ENCODE measurements around the gene SLC4A4. TPM values are rescaled to one million over a fixed set of nuclear protein-coding genes. Genes with fewer than 3 reads are reported as not detected.

Gene SLC4A4
- total RNA-seq, 2 donors from 2014 or later, result 0.52 to 0.81 TPM

DNA sequence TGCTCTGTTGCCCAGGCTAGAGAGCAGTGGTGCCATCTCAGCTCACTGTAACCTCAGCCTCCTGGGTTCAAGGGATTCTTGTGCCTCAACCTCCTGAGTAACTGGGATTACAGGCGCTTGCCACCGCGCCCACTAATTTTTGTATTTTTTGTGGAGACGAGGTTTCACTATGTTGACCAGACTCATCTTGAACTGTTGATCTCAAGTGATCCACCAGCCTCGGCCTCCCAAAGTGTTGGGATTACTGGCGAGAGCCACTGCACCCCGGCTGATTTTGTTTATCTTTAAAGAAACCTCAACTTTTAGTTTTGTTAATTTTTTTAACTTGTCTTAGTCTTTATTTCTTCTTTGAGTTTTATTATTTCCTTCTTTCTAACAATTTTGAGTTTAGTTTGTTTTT, 163.2 kb downstream of the SLC4A4 start:
- Mint-ChIP-seq H3K4me3 (no peak overlapping the region), H3K27me3 (no peaks in the 10 kb centered on the region), H3K4me1 (no peaks in the 10 kb centered on the region), H3K27ac (no peak overlapping the region), H3K36me3 (ENCODE audit: low read depth) (peaks cover under 1% of the 10 kb centered on the region)
- ATAC-seq (no peak), DNase-seq (no peak)
- H3K9me3 ChIP-seq (ENCODE audit: control insufficient read depth, low read length, poor library complexity, severe bottlenecking), result no peaks in the 10 kb centered on the region

DNA sequence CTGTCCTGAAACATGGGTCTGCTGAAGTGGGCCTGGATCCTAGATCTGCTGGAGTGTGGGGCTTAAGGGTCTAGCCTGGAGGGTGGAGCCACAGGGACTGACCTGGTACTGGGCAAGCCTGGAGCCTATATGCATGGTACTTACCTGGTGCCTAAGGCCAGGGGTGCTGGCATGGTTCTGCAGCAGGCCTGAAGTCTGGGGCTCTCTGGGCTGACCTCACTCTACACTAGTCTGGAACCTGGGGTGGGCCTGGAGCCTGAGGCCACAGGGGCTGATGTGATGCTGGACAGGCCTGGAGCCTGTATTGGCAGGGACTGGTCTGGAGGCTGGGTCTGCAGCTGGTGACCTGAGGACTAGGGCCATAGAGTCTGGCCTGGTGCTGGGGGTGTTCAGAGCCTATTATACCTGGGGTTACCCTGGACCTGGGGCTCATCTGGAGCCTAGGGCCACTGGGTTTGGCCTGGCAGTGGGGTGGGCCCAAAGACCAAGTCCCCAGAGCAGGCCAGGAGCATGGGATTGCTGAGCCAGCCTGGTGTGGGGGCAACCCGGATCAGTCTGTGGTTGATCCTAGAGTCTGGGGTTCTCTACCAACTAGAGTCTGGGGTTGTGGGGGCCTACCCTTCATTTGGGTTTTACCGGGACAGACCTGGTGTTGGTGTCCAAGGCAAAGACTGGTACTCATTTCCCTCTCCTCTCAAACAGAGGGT, 179.6 kb downstream of the SLC4A4 start:
- DNase-seq (no peak), ATAC-seq (no peak)
- Mint-ChIP-seq H3K36me3 (ENCODE audit: low read depth) (no peaks in the 10 kb centered on the region), H3K27me3 (no peaks in the 10 kb centered on the region), H3K27ac (no peak overlapping the region), H3K4me1 (no peaks in the 10 kb centered on the region), H3K4me3 (no peak overlapping the region)
- no peaks in the 10 kb centered on the region for H3K9me3 ChIP-seq (ENCODE audit: control insufficient read depth, low read length, poor library complexity, severe bottlenecking)

DNA sequence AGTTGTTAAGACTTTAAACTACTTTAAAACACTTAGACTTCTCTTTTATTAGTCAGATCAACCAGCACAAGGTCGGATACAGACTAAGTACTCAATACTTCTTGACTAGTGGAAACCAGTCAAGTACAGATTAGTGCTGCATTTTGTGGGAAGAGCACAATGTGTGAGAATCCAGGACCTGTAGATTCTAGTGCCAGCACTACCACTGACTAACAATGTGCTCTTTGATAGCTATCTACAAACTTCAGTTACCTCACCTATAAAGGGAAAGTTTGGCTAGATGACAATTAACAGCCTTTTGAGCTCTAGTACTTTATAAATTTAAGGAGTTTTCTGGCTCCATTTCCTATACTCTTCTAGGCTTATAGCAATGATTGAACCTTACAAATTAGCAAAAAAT, 181.5 kb downstream of the SLC4A4 start:
- H3K36me3 Mint-ChIP-seq (ENCODE audit: low read depth), result peaks cover 2% of the 10 kb centered on the region
- no peaks in the 10 kb centered on the region for H3K9me3 ChIP-seq (ENCODE audit: control insufficient read depth, low read length, poor library complexity, severe bottlenecking)
- H3K27ac Mint-ChIP-seq, result no peak overlapping the region
- H3K4me3 Mint-ChIP-seq, result no peak overlapping the region
- ATAC-seq (no peak), DNase-seq (no peak)
- H3K4me1 Mint-ChIP-seq, result no peaks in the 10 kb centered on the region
- peaks cover 6% of the 10 kb centered on the region for H3K27me3 Mint-ChIP-seq

DNA sequence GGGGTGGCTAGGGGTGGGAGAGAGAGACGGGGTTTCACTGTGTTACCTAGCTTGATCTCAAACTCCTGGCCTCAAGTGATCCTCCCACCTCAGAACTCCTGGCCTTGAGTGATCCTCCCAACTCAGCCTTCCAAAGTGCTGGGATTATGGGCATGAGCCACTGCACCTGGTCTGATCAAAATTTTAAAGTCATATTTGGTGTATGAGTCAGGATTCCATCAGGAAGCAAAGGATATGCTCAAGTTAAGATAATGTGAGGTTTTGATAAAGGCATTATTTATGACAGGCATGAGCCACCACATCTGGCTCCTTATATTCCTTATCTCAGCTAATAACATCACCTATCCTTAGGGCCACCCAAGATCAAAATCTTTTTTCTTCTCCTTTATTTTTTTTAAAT, 182.0 kb downstream of the SLC4A4 start:
- Mint-ChIP-seq H3K27ac (no peak overlapping the region), H3K4me1 (no peaks in the 10 kb centered on the region), H3K36me3 (ENCODE audit: low read depth) (peaks cover 2% of the 10 kb centered on the region), H3K27me3 (peaks cover 6% of the 10 kb centered on the region), H3K4me3 (no peak overlapping the region)
- DNase-seq (no peak), ATAC-seq (no peak)
- H3K9me3 ChIP-seq (ENCODE audit: control insufficient read depth, low read length, poor library complexity, severe bottlenecking), result no peaks in the 10 kb centered on the region

DNA sequence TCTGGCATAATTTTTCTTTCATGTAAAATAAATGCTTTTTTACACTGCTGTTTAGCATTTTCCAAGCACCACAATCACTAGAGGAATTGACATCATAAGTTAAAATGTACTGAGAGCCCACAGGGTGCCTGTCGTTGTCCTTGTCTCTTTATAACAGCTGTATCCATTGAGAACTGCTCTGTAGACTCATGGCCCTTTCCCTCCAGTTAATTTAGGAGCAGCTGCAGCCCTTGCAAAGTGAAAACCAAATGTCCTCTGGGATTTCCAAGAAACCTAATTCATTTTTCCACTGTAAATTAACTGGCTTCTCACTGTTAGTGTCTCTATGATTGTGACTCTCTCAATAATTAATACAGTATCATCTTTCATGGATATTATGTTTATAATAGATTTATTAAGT, 185.9 kb downstream of the SLC4A4 start:
- no peak for DNase-seq
- peaks cover 19% of the 10 kb centered on the region for H3K27me3 Mint-ChIP-seq
- no peak overlapping the region for H3K4me3 Mint-ChIP-seq

DNA sequence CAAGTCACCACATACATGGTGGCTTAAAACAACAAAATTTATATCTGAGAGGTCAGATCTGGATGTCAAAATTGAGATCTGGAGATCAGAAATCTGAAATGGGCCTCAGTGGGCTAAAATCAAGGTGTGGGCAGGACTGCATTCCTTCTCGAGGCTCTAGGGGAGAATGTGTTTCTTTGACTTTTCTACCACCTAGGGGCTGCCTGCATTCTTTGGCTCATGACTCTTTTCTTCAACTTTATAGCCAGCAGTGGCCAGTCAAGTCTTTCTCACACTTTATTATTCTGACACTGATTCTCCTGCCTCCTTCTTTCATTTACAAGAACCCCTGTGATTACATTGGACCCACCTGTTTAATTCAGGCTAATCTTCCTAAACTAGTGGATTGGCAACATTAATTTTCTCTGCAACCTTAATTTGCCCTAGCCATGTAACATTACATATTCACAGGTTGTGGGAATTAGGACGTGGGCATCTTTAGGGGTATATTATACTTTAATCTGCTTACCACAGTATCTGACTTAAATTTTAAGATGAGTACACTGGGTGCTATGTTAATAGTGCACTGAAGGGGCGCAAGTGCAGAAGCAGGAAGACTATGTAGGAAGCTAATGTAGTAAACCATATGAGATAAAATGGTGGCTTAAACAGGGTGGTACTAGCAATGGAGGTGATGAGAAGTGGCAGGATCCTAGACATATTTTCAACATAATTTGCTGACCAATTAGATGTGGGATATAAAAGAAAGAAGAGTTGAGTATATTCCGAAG, 188.0 kb downstream of the SLC4A4 start:
- no peak overlapping the region for H3K27ac Mint-ChIP-seq

More for the DNA sequence above, 185.9 kb downstream of the SLC4A4 start:
- no peak overlapping the region for H3K27ac Mint-ChIP-seq
- no peak for ATAC-seq
- no peaks in the 10 kb centered on the region for H3K9me3 ChIP-seq (ENCODE audit: control insufficient read depth, low read length, poor library complexity, severe bottlenecking)
- peaks cover 4% of the 10 kb centered on the region for H3K36me3 Mint-ChIP-seq (ENCODE audit: low read depth)
- no peaks in the 10 kb centered on the region for H3K4me1 Mint-ChIP-seq

DNA sequence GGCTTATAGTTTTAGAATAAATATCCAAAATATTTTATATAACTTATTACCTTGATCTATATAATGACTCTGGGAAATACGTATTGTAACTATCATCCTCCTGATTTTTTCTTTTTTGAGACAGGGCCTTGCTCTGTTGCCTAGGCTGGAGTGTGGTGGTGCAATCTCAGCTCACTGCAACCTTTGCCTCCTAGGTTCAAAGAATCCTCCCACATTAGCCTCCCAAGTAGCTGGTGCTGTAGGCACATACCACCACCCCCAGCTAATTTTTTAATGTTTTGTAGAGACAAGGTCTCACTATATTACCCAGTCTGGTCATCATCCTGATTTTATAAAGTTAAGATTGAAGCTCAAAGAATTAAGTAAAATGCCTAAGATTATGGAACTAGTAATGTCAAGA, 193.6 kb downstream of the SLC4A4 start:
- ATAC-seq (no peak), DNase-seq (no peak)
- Mint-ChIP-seq H3K36me3 (ENCODE audit: low read depth) (peaks cover 2% of the 10 kb centered on the region), H3K27ac (no peak overlapping the region), H3K4me1 (no peaks in the 10 kb centered on the region), H3K4me3 (no peak overlapping the region), H3K27me3 (peaks cover 20% of the 10 kb centered on the region)
- no peaks in the 10 kb centered on the region for H3K9me3 ChIP-seq (ENCODE audit: control insufficient read depth, low read length, poor library complexity, severe bottlenecking)

More for the DNA sequence above, 188.0 kb downstream of the SLC4A4 start:
- H3K36me3 Mint-ChIP-seq (ENCODE audit: low read depth), result peaks cover 4% of the 10 kb centered on the region
- ATAC-seq (no peak), DNase-seq (no peak)
- no peaks in the 10 kb centered on the region for H3K9me3 ChIP-seq (ENCODE audit: control insufficient read depth, low read length, poor library complexity, severe bottlenecking)
- H3K4me1 Mint-ChIP-seq, result no peaks in the 10 kb centered on the region
- H3K27me3 Mint-ChIP-seq, result peaks cover 19% of the 10 kb centered on the region
- H3K4me3 Mint-ChIP-seq, result no peak overlapping the region

DNA sequence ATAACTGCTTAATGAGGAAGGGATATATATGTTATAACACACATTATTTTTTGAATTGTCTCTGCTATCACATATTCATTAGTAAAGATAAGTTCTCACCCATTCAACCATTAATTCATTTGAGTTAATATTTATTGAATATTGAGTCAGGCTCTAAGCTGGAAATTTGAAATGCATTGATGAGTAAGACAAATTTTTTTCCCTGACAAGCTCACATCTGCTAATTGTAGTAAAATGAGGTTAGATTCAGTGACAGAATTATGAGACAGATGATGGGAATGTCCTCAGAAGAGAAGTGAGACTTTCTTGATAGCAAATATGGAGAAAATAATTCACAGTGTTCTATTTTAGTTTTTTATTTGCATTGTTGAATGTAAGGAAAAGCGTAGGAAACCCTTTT, 194.3 kb downstream of the SLC4A4 start:
- no peak for ATAC-seq
- no peak overlapping the region for H3K4me3 Mint-ChIP-seq

DNA sequence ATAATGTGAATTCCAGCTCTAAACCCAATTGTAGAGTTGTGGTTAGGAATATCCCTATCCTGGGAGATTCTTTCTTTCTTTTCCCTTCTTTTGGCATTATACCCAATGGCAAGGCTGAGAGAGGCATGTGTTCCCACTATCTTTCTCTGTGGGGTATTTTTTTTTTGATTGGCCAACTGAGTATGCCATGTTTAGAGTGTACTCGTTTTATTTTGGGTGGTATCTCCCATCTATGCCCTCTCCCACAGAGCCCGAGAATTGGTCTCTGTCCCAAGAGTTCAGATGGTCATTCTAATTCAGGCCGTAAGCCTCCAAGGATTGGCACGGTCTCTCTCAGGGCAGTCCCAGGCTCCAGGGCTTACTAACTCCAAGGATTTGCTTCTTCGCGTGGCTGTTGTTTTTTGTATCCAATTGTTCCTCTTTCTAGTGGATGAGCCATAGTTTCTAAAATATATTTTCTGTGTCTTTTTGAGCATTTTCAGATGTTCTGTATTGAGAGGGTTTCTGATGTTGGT, 198.8 kb downstream of the SLC4A4 start:
- no peak overlapping the region for H3K4me3 Mint-ChIP-seq
- H3K4me1 Mint-ChIP-seq, result no peaks in the 10 kb centered on the region

More for the DNA sequence above, 194.3 kb downstream of the SLC4A4 start:
- Mint-ChIP-seq H3K27me3 (peaks cover 15% of the 10 kb centered on the region), H3K27ac (no peak overlapping the region), H3K4me1 (no peaks in the 10 kb centered on the region), H3K36me3 (ENCODE audit: low read depth) (peaks cover 2% of the 10 kb centered on the region)
- no peaks in the 10 kb centered on the region for H3K9me3 ChIP-seq (ENCODE audit: control insufficient read depth, low read length, poor library complexity, severe bottlenecking)
- no peak for DNase-seq

DNA sequence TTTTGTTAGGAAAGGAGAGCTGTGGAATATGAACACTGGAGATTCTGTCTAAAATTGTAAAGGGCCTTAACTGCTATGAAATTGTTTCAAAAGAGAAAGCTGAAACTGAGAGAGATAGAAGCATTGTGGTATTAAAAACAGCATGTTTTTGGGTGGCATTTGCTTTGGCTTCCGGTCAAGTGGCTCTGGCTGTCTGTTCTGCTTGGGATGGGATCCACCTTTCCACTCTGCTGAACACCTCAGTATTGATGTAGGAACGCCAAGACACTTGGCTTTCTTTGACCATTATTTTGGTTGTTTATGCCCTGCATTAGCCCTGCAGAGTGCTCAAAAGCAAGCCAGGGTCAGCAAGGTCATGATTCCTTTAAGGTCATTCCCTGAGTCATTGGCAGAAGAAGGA, 199.7 kb downstream of the SLC4A4 start:
- no peak for DNase-seq
- H3K36me3 Mint-ChIP-seq (ENCODE audit: low read depth), result no peaks in the 10 kb centered on the region
- no peak for ATAC-seq
- peaks cover 8% of the 10 kb centered on the region for H3K27me3 Mint-ChIP-seq
- no peaks in the 10 kb centered on the region for H3K4me1 Mint-ChIP-seq
- H3K9me3 ChIP-seq (ENCODE audit: control insufficient read depth, low read length, poor library complexity, severe bottlenecking), result no peaks in the 10 kb centered on the region
- no peak overlapping the region for H3K27ac Mint-ChIP-seq
- no peak overlapping the region for H3K4me3 Mint-ChIP-seq

More for the DNA sequence above, 198.8 kb downstream of the SLC4A4 start:
- H3K27ac Mint-ChIP-seq, result no peak overlapping the region
- no peaks in the 10 kb centered on the region for H3K9me3 ChIP-seq (ENCODE audit: control insufficient read depth, low read length, poor library complexity, severe bottlenecking)
- no peak for DNase-seq
- H3K36me3 Mint-ChIP-seq (ENCODE audit: low read depth), result no peaks in the 10 kb centered on the region
- no peak for ATAC-seq
- peaks cover 9% of the 10 kb centered on the region for H3K27me3 Mint-ChIP-seq

DNA sequence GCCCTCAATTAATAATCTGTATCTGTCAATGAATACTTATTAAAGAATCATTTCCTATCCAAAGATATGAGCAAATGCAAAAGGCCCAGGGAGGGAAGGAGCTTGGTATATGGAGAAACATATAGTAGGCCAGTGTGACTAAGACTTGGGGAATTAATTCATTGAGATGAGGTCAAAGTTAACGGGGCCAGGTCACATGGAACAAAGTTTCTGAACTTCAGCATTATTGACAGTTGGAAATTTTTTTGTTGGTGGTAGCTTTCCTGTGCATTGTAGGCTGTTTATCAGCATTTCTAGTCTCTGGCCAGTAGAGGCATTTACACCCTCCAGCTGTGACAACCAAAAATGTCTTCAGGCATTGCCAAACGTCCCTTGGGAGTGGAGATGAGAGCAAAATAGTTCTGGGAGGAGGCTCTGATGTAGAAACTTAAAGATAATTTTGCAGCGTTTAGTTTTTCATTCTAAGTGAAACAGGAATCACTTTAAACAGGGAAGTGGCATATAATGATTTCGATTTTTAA, 202.0 kb downstream of the SLC4A4 start:
- Mint-ChIP-seq H3K4me3 (no peak overlapping the region), H3K4me1 (no peaks in the 10 kb centered on the region), H3K36me3 (ENCODE audit: low read depth) (no peaks in the 10 kb centered on the region), H3K27me3 (no peaks in the 10 kb centered on the region), H3K27ac (no peak overlapping the region)
- H3K9me3 ChIP-seq (ENCODE audit: control insufficient read depth, low read length, poor library complexity, severe bottlenecking), result no peaks in the 10 kb centered on the region
- DNase-seq (no peak), ATAC-seq (no peak)

DNA sequence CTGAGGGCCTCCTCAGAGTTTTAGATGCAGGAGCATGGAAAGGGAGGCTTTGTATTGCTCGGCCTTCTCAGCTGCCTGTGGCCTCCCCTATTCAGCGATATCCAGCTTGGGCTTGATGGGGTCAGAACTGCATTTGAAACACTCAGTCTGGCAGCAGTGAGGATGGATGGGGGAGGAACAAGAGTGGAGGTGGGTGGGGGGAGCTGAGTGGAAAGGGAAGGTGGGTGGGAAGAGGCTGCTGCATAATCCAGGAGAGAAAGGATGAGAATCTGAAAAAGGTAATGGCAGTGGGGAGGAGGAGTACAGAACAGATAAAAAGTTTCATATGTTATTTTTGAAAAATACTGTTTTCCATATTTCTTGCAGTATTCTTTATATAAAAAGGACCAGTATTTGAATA, 202.7 kb downstream of the SLC4A4 start:
- H3K27me3 Mint-ChIP-seq, result peaks cover 4% of the 10 kb centered on the region
- no peaks in the 10 kb centered on the region for H3K4me1 Mint-ChIP-seq
- no peaks in the 10 kb centered on the region for H3K9me3 ChIP-seq (ENCODE audit: control insufficient read depth, low read length, poor library complexity, severe bottlenecking)
- no peak for ATAC-seq
- no peak overlapping the region for H3K27ac Mint-ChIP-seq
- DNase-seq, result no peak
- H3K36me3 Mint-ChIP-seq (ENCODE audit: low read depth), result no peaks in the 10 kb centered on the region
- H3K4me3 Mint-ChIP-seq, result no peak overlapping the region

DNA sequence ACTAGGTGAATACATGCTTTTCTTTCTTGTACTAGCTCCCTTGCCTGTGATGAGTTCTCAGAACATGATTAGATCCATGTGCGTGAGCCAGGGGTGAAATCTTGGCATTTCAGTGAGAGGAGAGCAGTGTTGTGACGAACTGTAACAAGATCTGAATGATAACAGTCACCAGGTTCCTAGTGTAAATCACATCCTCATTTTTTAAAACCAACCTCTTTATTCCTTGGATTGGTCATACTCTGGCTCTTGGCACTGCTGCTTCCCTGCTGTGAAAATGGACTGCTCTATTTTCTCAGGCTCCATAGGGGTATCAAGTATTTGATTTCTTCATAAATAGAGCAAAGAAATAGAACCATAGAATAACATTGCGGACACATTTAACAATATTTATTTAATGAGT, 206.3 kb downstream of the SLC4A4 start:
- Mint-ChIP-seq H3K36me3 (ENCODE audit: low read depth) (no peaks in the 10 kb centered on the region), H3K27me3 (peaks cover 4% of the 10 kb centered on the region), H3K4me3 (no peak overlapping the region), H3K4me1 (no peaks in the 10 kb centered on the region), H3K27ac (no peak overlapping the region)
- DNase-seq, result no peak
- no peak for ATAC-seq
- no peaks in the 10 kb centered on the region for H3K9me3 ChIP-seq (ENCODE audit: control insufficient read depth, low read length, poor library complexity, severe bottlenecking)

All from T-helper 17 cell (primary cell).